Measurements from ENCODE around the gene CHMP4A. TPM values are rescaled to one million over a fixed set of nuclear protein-coding genes. Genes with fewer than 3 reads are reported as not detected.

CHMP4A gene
- total RNA-seq, 4 donors from 2014 or later = 54.1 to 114 (median 82.3) TPM

DNA sequence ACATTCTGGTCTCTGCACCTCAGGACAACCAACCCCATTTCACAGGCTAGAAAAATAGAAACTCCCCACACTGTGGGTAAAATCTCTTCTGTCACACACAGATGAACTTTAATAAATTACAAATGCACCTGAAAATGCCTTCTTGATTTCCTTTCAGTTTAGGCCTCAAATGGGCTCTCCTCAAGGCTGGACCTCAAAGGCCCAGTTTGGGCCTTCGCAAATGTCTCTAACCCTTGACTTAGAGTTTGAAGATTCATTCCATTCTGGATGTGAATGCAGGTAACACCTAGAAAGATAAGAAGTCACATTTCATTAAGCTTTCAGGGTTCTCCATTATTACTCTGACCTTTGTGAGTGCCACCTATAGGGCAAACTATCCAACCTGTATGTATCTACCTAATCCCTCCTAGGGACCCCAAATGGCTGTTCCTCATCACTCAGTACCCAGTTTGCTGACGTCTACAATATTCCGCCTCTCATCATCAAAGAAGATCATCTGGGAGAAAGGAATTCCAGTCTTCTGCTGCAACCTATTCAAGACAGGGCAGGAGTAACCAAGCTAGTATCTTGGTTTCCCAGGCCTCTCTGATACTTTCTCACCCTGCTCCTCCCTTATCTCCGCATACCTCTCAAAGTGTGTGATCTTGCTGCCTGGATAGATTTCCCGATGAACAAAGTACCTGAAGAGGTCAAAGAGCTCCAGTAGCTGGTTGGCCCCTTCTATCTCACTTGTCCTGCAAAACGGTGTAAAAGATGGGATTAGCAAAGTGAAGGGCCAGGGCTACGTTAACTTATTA lies 776 bp upstream of the CHMP4A start:
- TF ChIP-seq, protein P1, sequence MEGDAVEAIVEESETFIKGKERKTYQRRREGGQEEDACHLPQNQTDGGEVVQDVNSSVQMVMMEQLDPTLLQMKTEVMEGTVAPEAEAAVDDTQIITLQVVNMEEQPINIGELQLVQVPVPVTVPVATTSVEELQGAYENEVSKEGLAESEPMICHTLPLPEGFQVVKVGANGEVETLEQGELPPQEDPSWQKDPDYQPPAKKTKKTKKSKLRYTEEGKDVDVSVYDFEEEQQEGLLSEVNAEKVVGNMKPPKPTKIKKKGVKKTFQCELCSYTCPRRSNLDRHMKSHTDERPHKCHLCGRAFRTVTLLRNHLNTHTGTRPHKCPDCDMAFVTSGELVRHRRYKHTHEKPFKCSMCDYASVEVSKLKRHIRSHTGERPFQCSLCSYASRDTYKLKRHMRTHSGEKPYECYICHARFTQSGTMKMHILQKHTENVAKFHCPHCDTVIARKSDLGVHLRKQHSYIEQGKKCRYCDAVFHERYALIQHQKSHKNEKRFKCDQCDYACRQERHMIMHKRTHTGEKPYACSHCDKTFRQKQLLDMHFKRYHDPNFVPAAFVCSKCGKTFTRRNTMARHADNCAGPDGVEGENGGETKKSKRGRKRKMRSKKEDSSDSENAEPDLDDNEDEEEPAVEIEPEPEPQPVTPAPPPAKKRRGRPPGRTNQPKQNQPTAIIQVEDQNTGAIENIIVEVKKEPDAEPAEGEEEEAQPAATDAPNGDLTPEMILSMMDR (IDR thresholded peaks at IDR 0.05; ENCODE audit: low read depth) = no peak

DNA sequence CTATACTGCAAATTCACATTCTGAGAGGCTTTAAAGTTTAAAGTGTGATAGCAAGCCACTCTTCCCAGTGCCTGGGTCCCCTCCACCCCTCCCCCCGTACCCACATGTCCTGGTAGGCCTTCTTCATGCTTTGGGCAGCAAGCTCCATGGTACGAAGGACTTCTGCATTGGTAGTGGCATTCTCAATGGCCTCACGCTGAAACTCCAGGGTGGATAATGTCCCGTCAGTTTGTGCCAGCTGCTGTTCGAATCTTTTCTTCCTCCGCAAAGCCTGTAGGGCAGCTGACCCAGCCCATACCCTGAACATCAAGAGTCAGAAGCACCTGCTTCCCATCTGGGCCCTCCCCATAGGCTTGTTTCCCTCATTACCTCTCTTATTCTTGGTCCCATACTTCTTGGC lies 2.0 kb downstream of the CHMP4A start:
- TF ChIP-seq, protein P1 (IDR thresholded peaks at IDR 0.05; ENCODE audit: low read depth) = no peak

DNA sequence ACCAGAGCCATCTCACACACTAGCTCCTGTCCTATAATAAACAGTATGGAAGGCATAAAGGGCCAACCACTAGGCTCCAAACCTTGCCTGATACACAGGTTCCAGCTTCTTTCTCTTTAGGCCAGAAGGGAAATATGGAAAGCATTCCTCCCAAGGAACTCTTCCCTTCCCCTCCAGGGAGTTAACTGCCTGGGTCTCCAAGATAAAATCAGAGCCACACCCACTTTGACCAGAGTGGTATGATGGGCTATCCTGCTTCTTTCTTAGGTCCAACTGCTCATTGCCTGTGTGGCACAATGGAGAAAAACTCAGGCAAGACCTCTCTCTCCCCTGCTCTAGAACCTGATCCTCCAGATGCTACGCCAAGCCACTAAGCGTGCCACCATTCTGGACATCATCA lies 5.7 kb downstream of the CHMP4A start:
- TF ChIP-seq, protein P1 (IDR thresholded peaks at IDR 0.05; ENCODE audit: low read depth) = no peak

DNA sequence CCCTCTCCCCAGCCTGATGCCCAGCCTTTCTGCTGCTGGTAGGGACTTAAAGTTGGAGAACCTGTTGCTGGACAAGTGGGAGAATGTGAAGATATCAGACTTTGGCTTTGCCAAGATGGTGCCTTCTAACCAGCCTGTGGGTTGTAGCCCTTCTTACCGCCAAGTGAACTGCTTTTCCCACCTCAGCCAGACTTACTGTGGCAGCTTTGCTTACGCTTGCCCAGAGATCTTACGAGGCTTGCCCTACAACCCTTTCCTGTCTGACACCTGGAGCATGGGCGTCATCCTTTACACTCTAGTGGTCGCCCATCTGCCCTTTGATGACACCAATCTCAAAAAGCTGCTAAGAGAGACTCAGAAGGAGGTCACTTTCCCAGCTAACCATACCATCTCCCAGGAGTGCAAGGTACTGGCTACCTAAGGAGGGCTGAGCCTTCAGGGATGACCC lies 6.2 kb downstream of the CHMP4A start:
- TF ChIP-seq, protein P1 (IDR thresholded peaks at IDR 0.05; ENCODE audit: low read depth) = no peak

DNA sequence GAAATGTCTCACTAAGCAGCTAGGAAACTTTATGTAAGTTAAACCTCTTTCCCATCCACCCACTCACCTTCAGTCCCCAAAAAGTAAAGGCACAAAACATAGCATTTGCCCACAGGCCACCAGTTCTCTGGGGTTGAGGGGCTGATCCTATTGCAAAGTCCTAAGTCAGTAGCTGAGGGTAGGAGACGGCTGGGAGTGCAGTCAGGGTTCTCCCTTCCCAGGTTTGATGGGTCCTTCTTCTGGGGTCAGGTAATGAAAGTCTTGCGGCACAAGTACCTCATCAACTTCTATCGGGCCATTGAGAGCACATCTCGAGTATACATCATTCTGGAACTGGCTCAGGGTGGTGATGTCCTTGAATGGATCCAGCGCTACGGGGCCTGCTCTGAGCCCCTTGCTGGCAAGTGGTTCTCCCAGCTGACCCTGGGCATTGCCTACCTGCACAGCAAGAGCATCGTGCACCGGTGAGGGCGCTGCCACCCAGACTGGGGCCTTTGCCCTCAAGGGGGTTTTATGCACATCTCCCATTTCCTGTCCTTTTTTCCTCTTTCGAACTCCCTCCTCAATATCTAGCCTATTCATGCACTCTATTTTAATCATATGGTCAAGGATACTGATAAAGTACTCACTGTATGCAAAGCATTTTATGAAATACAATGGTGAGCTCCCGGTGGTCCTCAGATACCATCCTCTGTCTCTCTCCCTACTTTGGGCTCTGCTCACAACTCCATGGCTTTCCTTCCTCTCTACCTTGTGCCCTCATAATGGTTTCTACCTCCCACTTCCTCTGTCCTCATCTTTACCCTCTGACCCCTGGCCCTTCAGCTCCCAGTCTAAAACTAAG lies 6.8 kb downstream of the CHMP4A start:
- TF ChIP-seq, protein P1 (IDR thresholded peaks at IDR 0.05; ENCODE audit: low read depth) = no peak

DNA sequence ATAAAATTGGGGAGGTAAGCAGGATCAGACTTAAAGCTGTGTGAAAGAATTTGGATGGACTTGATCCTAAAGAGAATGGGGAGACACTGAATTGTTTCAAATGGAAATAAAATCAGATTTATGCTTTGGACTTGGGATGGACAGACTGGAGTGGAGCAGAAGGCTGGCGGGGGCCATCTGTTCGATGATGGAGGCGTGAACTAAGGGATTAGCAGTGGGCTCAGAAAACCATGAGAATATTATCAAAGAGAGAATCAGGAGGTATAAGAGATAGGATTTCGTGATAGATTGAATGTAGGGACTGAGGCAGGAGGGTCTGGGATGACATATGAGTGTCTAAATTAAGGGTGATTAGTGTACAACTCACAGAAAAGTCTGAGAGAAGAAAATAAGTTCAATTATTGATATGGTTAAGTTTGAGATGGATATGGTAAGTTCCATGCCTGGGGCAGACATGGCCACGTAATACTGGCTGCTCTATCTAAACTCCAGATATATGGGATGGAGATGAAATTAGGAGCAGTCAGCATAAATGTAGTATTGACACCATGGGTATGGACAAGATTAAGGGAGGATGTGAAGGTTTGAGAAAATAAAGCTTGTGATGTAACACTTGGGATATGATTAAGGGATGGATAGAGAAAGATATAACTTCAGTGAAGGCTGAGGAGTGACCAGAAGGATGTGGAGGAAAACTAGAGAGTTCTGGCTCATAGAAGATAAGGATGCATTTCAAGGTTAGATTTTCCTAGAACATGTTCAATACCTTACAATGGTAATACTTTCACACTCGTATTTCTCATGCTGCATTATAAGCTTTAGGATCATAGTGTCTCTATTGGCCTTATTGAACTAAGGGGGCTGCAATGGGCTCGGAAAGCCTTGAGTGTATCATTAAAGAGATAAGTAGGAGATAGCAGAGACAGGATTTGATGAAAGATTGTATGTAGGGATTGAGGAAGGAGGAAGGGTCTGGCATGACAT lies 8.8 kb downstream of the CHMP4A start:
- TF ChIP-seq, protein P1 (IDR thresholded peaks at IDR 0.05; ENCODE audit: low read depth) = no peak

All from subcutaneous adipose tissue (tissue), 4 donors.